Endothelial cell of umbilical vein (primary cell): ENCODE data around the gene DPP10. TPM values are rescaled to one million over a fixed set of nuclear protein-coding genes. Genes with fewer than 3 reads are reported as not detected.

Experiments
- BruUV-seq: library from RNA; stranded (reverse); fragments of 400-500 nt; replicated peaks from 2 replicates; lab custom pipeline; 2021; lab: Mats Ljungman, UMichigan
- CTCF ChIA-PET: fragments of 300-600, 350-600 bp; sonication (Branson Sonifier 250); formaldehyde crosslinking; loops from one replicate; lab custom pipeline; 2021; ENCODE audit warnings: antibody characterized with exemption, inconsistent platforms; lab: Charles Lee
- POLR2A ChIA-PET: fragments of 300-600, 350-600 bp; sonication (Branson Sonifier 250); formaldehyde crosslinking; loops from one replicate; lab custom pipeline; 2021; ENCODE audit warnings: antibody characterized with exemption, inconsistent platforms; lab: Charles Lee
- DNase-seq: peaks from one replicate; pipeline ENCODE4 v3.0.0-alpha.2; 2011; ENCODE audit warnings: low read depth, low spot score
- FAIRE-seq: peaks from 2 replicates; lab custom pipeline; 2011; peaks lifted over from hg19 to GRCh38; lab: Jason Lieb, UNC
- H2AFZ ChIP-seq: 2 replicates; pipeline ENCODE4 v1.6.0; 2012; ENCODE audit warnings: low read depth, low read length, control low read depth, inconsistent platforms
- H3K27ac ChIP-seq: 2 replicates; pipeline ENCODE4 v1.5.1; 2011; ENCODE audit warnings: low read depth, mild to moderate bottlenecking, control low read depth, low read length, moderate library complexity; ENCODE audit not compliant: insufficient read depth
- H3K27me3 ChIP-seq, 2 experiments: 2 replicates each; pipeline versions ENCODE4 v1.6.0 to v1.6.1; 2011; ENCODE audit warnings: low read length in 2 of 2, mixed read lengths in 1 of 2; ENCODE audit not compliant: control insufficient read depth in 2 of 2, insufficient read depth in 2 of 2
- H3K36me3 ChIP-seq, 2 experiments: 2 replicates in 1 of 2; 3 replicates in 1 of 2; pipeline ENCODE4 v1.5.1; 2011; ENCODE audit warnings: low read length in 2 of 2, mild to moderate bottlenecking in 1 of 2, moderate library complexity in 1 of 2; ENCODE audit not compliant: control insufficient read depth in 2 of 2, insufficient read depth in 2 of 2; ENCODE audit errors: extremely low read depth in 1 of 2
- H3K4me1 ChIP-seq: 3 replicates; pipeline ENCODE4 v1.5.1; 2011; ENCODE audit warnings: mild to moderate bottlenecking, low read length; ENCODE audit not compliant: control insufficient read depth, insufficient read depth; ENCODE audit errors: extremely low read depth
- H3K4me2 ChIP-seq: 2 replicates; pipeline ENCODE4 v1.6.1; 2011; ENCODE audit warnings: low read length, control low read depth, mixed read lengths; ENCODE audit not compliant: insufficient read depth
- H3K4me3 ChIP-seq, 3 experiments: fragments of 200-600 bp in 1 of 3; sonication (generic), shearing (Covaris generic) in 1 of 3; replicated peaks in 1 of 3; 2 replicates each; pipeline ENCODE4 v1.5.1; 2011 to 2016; ENCODE audit warnings: control low read depth in 3 of 3, low read length in 3 of 3, mild to moderate bottlenecking in 2 of 3, inconsistent platforms in 1 of 3, low read depth in 1 of 3, moderate library complexity in 1 of 3; ENCODE audit not compliant: insufficient read depth in 1 of 3
- H3K79me2 ChIP-seq: 2 replicates; pipeline ENCODE4 v1.6.0; 2012; ENCODE audit warnings: low read length, inconsistent platforms; ENCODE audit not compliant: control insufficient read depth, insufficient read depth
- H3K9ac ChIP-seq: replicated peaks from 2 replicates; pipeline ENCODE3; 2011; ENCODE audit warnings: low read length, control low read depth; ENCODE audit not compliant: insufficient read depth; ENCODE audit errors: extremely low read depth
- H3K9me1 ChIP-seq: replicated peaks from 3 replicates; pipeline ENCODE4 v1.6.0; 2011; ENCODE audit warnings: mild to moderate bottlenecking, low read length; ENCODE audit not compliant: control insufficient read depth, insufficient read depth; ENCODE audit errors: extremely low read depth
- H3K9me3 ChIP-seq: replicated peaks from 2 replicates; pipeline ENCODE4 v1.5.1; 2012; ENCODE audit warnings: low read length, inconsistent platforms; ENCODE audit not compliant: control insufficient read depth, insufficient read depth
- H4K20me1 ChIP-seq: replicated peaks from 2 replicates; pipeline ENCODE3; 2011; ENCODE audit warnings: mild to moderate bottlenecking, low read length; ENCODE audit not compliant: control insufficient read depth, insufficient read depth; ENCODE audit errors: extremely low read depth
- CTCF ChIP-seq, 2 donors: IDR thresholded peaks; 1 replicate in 1 of 2; 2 replicates in 1 of 2; pipeline ENCODE4 v1.5.1; 2011; ENCODE audit warnings: low read length in 2 of 2, mild to moderate bottlenecking in 2 of 2, moderate library complexity in 2 of 2, control low read depth in 1 of 2, inconsistent platforms in 1 of 2, low read depth in 1 of 2; ENCODE audit not compliant: insufficient read depth in 1 of 2; ENCODE audit errors: extremely low read depth in 1 of 2
- EZH2 ChIP-seq: IDR thresholded peaks from 2 replicates; pipeline ENCODE4 v1.6.1; 2012; ENCODE audit warnings: borderline replicate concordance, low read depth, mild to moderate bottlenecking, moderate library complexity, low read length, inconsistent platforms; ENCODE audit not compliant: severe bottlenecking
- FOS ChIP-seq: IDR thresholded peaks from 2 replicates; pipeline ENCODE4 v1.6.1; 2011; ENCODE audit warnings: mild to moderate bottlenecking, low read length, moderate library complexity, borderline replicate concordance; ENCODE audit not compliant: insufficient read depth
- GATA2 ChIP-seq: IDR thresholded peaks from 2 replicates; pipeline ENCODE4 v1.7.0; 2011; ENCODE audit warnings: low read depth, mild to moderate bottlenecking, moderate library complexity, mixed read lengths, low read length; ENCODE audit not compliant: insufficient read length, insufficient read depth
- JUN ChIP-seq: IDR thresholded peaks from 2 replicates; pipeline ENCODE4 v1.6.1; 2011; ENCODE audit warnings: borderline replicate concordance, low read depth; ENCODE audit not compliant: insufficient read length, insufficient read depth
- MYC ChIP-seq: IDR thresholded peaks from one replicate; pipeline ENCODE4 v1.6.1; 2011; ENCODE audit warnings: mild to moderate bottlenecking, low read depth, low read length
- POLR2A ChIP-seq: IDR thresholded peaks from 2 replicates; pipeline ENCODE4 v1.6.1; 2012; ENCODE audit warnings: low read depth, mild to moderate bottlenecking, control low read depth, low read length
- POLR2AphosphoS5 ChIP-seq: IDR thresholded peaks from 2 replicates; pipeline ENCODE4 v1.6.1; 2012; ENCODE audit warnings: low read depth, mild to moderate bottlenecking, control low read depth, low read length, moderate library complexity; ENCODE audit not compliant: insufficient read depth
- dilution Hi-C: fragments of 300-500 bp; cut with MboI; formaldehyde crosslinking; loops from one replicate; pipeline ENCODE4 v1.15.0; 2019; ENCODE audit warnings: low sequenced_read_pairs; ENCODE audit not compliant: extremely low pct_ligation_motif_present
- intact Hi-C: fragments of 100-400 bp; cut with micrococcal nuclease; formaldehyde crosslinking; loops from one replicate; pipeline ENCODE4 v1.10.0; 2022
- polyA plus RNA-seq, 4 experiments: library from polyadenylated mRNA; depleted of rRNA in 3 of 4; stranded (reverse) in 3 of 4; unstranded in 1 of 4; fragments of >200 nt; gene quantifications; 2 replicates each; pipeline versions ENCODE4 v1.2.1 to v1.2.3, GENCODE V29; 2011 to 2012; ENCODE audit warnings: missing spikeins in 1 of 4
- total RNA-seq: library from RNA; stranded (reverse); gene quantifications from 2 replicates; pipeline ENCODE4 v1.2.3, GENCODE V29; 2021
- TF ChIP-seq, protein P1 (sequence below): IDR thresholded peaks from 2 replicates; pipeline ENCODE4 v1.6.1; 2011; ENCODE audit not compliant: insufficient read depth, insufficient read length

The DPP10 gene
- total and polyA plus RNA-seq, 2 donors (not counting 3 experiments of a cell fraction or from before 2014, with no cell fraction given), result not detected

GRCh38 chr2:115161771-115162493 lies 719.5 kb downstream of the DPP10 start:
- Histone ChIP-seq H3K79me2 (no peaks in the 10 kb centered on the region), H4K20me1 (no peaks in the 10 kb centered on the region), H3K36me3 (no peaks in the 10 kb centered on the region), H3K27ac (no peak overlapping the region), H3K4me2 (no peak overlapping the region), H3K9me3 (peaks cover 1% of the 10 kb centered on the region), H3K4me3 (no peak overlapping the region), H2AFZ (no peak overlapping the region), H3K9me1 (no peaks in the 10 kb centered on the region), H3K9ac (no peak overlapping the region), H3K27me3 (peaks cover 3 to 4% of the 10 kb centered on the region in 2 experiments), H3K4me1 (no peaks in the 10 kb centered on the region)
- POLR2A ChIA-PET, result no interaction called here
- no TSS peak for BruUV-seq
- intact Hi-C loops, result no loop called here
- DNase-seq (no peak), FAIRE-seq (no peak)
- CTCF ChIA-PET, result no interaction called here
- dilution Hi-C loops, result no loop called here
- TF ChIP-seq POLR2AphosphoS5, result no peak
- TF ChIP-seq EZH2, result no peak
- no peak for TF ChIP-seq POLR2A
- no peak for TF ChIP-seq CTCF (IDR thresholded peaks at IDR 0.05; ENCODE audit: extremely low read depth in 1 of 2, insufficient read depth in 1 of 2, low read depth in 1 of 2, low read length in 2 of 2)
- TF ChIP-seq GATA2, result no peak
- TF ChIP-seq, protein P1, sequence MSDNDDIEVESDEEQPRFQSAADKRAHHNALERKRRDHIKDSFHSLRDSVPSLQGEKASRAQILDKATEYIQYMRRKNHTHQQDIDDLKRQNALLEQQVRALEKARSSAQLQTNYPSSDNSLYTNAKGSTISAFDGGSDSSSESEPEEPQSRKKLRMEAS, result no peak
- TF ChIP-seq MYC, result no peak
- no peak for TF ChIP-seq JUN
- no peak for TF ChIP-seq FOS
